BE2C (cell line): ENCODE data around the gene CDC20.

ENCODE experiments used
- DNase-seq: peaks from one replicate; pipeline ENCODE4 v3.0.0-alpha.2; 2020
- H3K27me3 ChIP-seq: fragments of 250-450 bp; sonication (Bioruptor Pico); 2 replicates; pipeline ENCODE4 v1.5.1; 2020; ENCODE audit warnings: mild to moderate bottlenecking
- H3K36me3 ChIP-seq: fragments of 250-450 bp; sonication (Bioruptor Pico); 2 replicates; pipeline ENCODE4 v1.5.1; 2020; ENCODE audit warnings: mild to moderate bottlenecking
- H3K4me1 ChIP-seq: fragments of 250-450 bp; sonication (Bioruptor Pico); 2 replicates; pipeline ENCODE4 v1.5.1; 2020
- H3K4me3 ChIP-seq: 2 replicates; pipeline ENCODE4 v1.5.1; 2011; ENCODE audit warnings: low read depth, low read length
- H3K9me3 ChIP-seq: fragments of 250-450 bp; sonication (Bioruptor Pico); 2 replicates; pipeline ENCODE4 v1.5.1; 2020
- CTCF ChIP-seq: IDR thresholded peaks from 2 replicates; pipeline ENCODE4 v1.5.1; 2012; ENCODE audit warnings: mild to moderate bottlenecking, low read depth, low read length

Gene CDC20

GRCh38 chr1:43370564-43370963 lies 11.8 kb downstream of the CDC20 start:
- DNase-seq: no peak
- Histone ChIP-seq H3K4me1 (no peaks in the 10 kb centered on the region), H3K4me3 (no peak overlapping the region), H3K27me3 (no peaks in the 10 kb centered on the region), H3K9me3 (no peaks in the 10 kb centered on the region), H3K36me3 (no peaks in the 10 kb centered on the region)
- TF ChIP-seq CTCF: no peak

GRCh38 chr1:43372172-43372571 lies 13.4 kb downstream of the CDC20 start:
- Histone ChIP-seq H3K4me3 (no peak overlapping the region), H3K4me1 (no peaks in the 10 kb centered on the region)

GRCh38 chr1:43373066-43373940 lies 14.5 kb downstream of the CDC20 start:
- no peak for DNase-seq
- H3K4me1 ChIP-seq: no peaks in the 10 kb centered on the region
- H3K27me3 ChIP-seq: no peaks in the 10 kb centered on the region
- no peaks in the 10 kb centered on the region for H3K9me3 ChIP-seq
- no peak overlapping the region for H3K4me3 ChIP-seq
- no peak for TF ChIP-seq CTCF
- H3K36me3 ChIP-seq: no peaks in the 10 kb centered on the region

More at GRCh38 chr1:43372172-43372571, 13.4 kb downstream of the CDC20 start:
- Histone ChIP-seq H3K9me3 (no peaks in the 10 kb centered on the region), H3K36me3 (no peaks in the 10 kb centered on the region), H3K27me3 (no peaks in the 10 kb centered on the region)
- no peak for TF ChIP-seq CTCF
- DNase-seq: no peak

- TF ChIP-seq CTCF: no peak
- Histone ChIP-seq H3K36me3 (no peaks in the 10 kb centered on the region), H3K4me1 (no peaks in the 10 kb centered on the region), H3K9me3 (no peaks in the 10 kb centered on the region), H3K4me3 (no peak overlapping the region), H3K27me3 (no peaks in the 10 kb centered on the region)
- DNase-seq: no peak
These were observed 18.0 kb downstream of the CDC20 start for GRCh38 chr1:43376723-43377235.

GRCh38 chr1:43377831-43378230 lies 19.1 kb downstream of the CDC20 start:
- DNase-seq: no peak
- Histone ChIP-seq H3K4me1 (no peaks in the 10 kb centered on the region), H3K27me3 (no peaks in the 10 kb centered on the region), H3K4me3 (no peak overlapping the region), H3K36me3 (no peaks in the 10 kb centered on the region), H3K9me3 (no peaks in the 10 kb centered on the region)
- no peak for TF ChIP-seq CTCF

- Histone ChIP-seq H3K36me3 (no peaks in the 10 kb centered on the region), H3K4me3 (no peak overlapping the region), H3K27me3 (no peaks in the 10 kb centered on the region), H3K9me3 (no peaks in the 10 kb centered on the region), H3K4me1 (no peaks in the 10 kb centered on the region)
- DNase-seq: no peak
- TF ChIP-seq CTCF: no peak
These were observed 20.7 kb downstream of the CDC20 start for GRCh38 chr1:43379476-43379875.
